H9 (cell line): Measurements from ENCODE around the gene CORO1C. TPM values are rescaled to one million over a fixed set of nuclear protein-coding genes. Genes with fewer than 3 reads are reported as not detected.

Experiments
- DNase-seq: peaks from one replicate; pipeline ENCODE4 v3.0.0-alpha.2; 2017
- H2AFZ ChIP-seq: one replicate; pipeline ENCODE4 v1.6.1; 2013; ENCODE audit warnings: mild to moderate bottlenecking, low read length, control low read depth, moderate library complexity
- H2AK5ac ChIP-seq: 2 replicates; pipeline ENCODE4 v1.6.1; 2013; ENCODE audit warnings: low read length, control low read depth, mixed read lengths; ENCODE audit not compliant: insufficient read length
- H2BK120ac ChIP-seq: one replicate; pipeline ENCODE4 v1.6.1; 2013; ENCODE audit warnings: low read depth, mild to moderate bottlenecking, low read length, control low read depth, inconsistent platforms; ENCODE audit not compliant: poor library complexity, severe bottlenecking
- H2BK12ac ChIP-seq: 2 replicates; pipeline ENCODE4 v1.6.1; 2013; ENCODE audit warnings: low read length, control low read depth, mixed read lengths, low read depth; ENCODE audit not compliant: insufficient read length
- H2BK15ac ChIP-seq: 2 replicates; pipeline ENCODE4 v1.6.1; 2013; ENCODE audit warnings: low read depth, low read length, control low read depth
- H2BK20ac ChIP-seq: one replicate; pipeline ENCODE4 v1.6.1; 2013; ENCODE audit warnings: low read depth, mild to moderate bottlenecking, low read length, control low read depth, inconsistent platforms; ENCODE audit not compliant: poor library complexity, severe bottlenecking
- H2BK5ac ChIP-seq: 2 replicates; pipeline ENCODE4 v1.6.1; 2013; ENCODE audit warnings: low read length, control low read depth, mixed read lengths; ENCODE audit not compliant: insufficient read length
- H3K14ac ChIP-seq: 2 replicates; pipeline ENCODE4 v1.6.1; 2013; ENCODE audit warnings: low read length, control low read depth; ENCODE audit not compliant: insufficient read depth
- H3K18ac ChIP-seq: 2 replicates; pipeline ENCODE4 v1.6.1; 2013; ENCODE audit warnings: low read depth, mild to moderate bottlenecking, mixed read lengths, low read length, control low read depth; ENCODE audit not compliant: insufficient read length
- H3K23ac ChIP-seq: 2 replicates; pipeline ENCODE4 v1.6.1; 2013; ENCODE audit warnings: low read length, control low read depth, mixed read lengths, low read depth; ENCODE audit not compliant: insufficient read length
- H3K23me2 ChIP-seq: 2 replicates; pipeline ENCODE4 v1.6.1; 2013; ENCODE audit warnings: low read depth, mild to moderate bottlenecking, mixed read lengths, low read length, control low read depth; ENCODE audit not compliant: insufficient read length, poor library complexity, severe bottlenecking
- H3K27ac ChIP-seq: 2 replicates; pipeline ENCODE4 v1.5.1; 2013; ENCODE audit warnings: low read length, control low read depth, mixed read lengths, low read depth; ENCODE audit not compliant: insufficient read length
- H3K27me3 ChIP-seq: 2 replicates; pipeline ENCODE4 v1.6.1; 2013; ENCODE audit warnings: low read length, control low read depth, inconsistent platforms; ENCODE audit not compliant: insufficient read depth
- H3K4ac ChIP-seq: 2 replicates; pipeline ENCODE4 v1.6.1; 2013; ENCODE audit warnings: low read depth, mild to moderate bottlenecking, control low read depth, inconsistent platforms, low read length, moderate library complexity
- H3K4me1 ChIP-seq: 2 replicates; pipeline ENCODE4 v1.6.1; 2013; ENCODE audit warnings: low read length, control low read depth, inconsistent platforms; ENCODE audit not compliant: insufficient read depth
- H3K4me2 ChIP-seq: 2 replicates; pipeline ENCODE4 v1.6.1; 2013; ENCODE audit warnings: low read length, control low read depth, mixed read lengths; ENCODE audit not compliant: insufficient read length, insufficient read depth
- H3K56ac ChIP-seq: 2 replicates; pipeline ENCODE4 v1.6.1; 2013; ENCODE audit warnings: low read depth, mild to moderate bottlenecking, mixed read lengths, low read length, control low read depth; ENCODE audit not compliant: insufficient read length
- H3K79me1 ChIP-seq: 2 replicates; pipeline ENCODE4 v1.6.1; 2013; ENCODE audit warnings: low read depth, mild to moderate bottlenecking, moderate library complexity, low read length, control low read depth, inconsistent platforms; ENCODE audit not compliant: insufficient read depth, poor library complexity, severe bottlenecking
- H3K79me2 ChIP-seq: 2 replicates; pipeline ENCODE4 v1.6.1; 2013; ENCODE audit warnings: low read length, control low read depth, inconsistent platforms; ENCODE audit not compliant: insufficient read depth
- H3K9ac ChIP-seq: 2 replicates; pipeline ENCODE4 v1.6.1; 2013; ENCODE audit warnings: low read length, control low read depth, mixed read lengths; ENCODE audit not compliant: insufficient read length; ENCODE audit errors: extremely low read depth
- H3K9me3 ChIP-seq: one replicate; pipeline ENCODE4 v1.6.1; 2013; ENCODE audit warnings: low read depth, low read length, inconsistent platforms; ENCODE audit not compliant: control insufficient read depth
- H3T11ph ChIP-seq: one replicate; pipeline ENCODE4 v1.6.1; 2013; ENCODE audit warnings: mild to moderate bottlenecking, low read length, control low read depth, inconsistent platforms
- H4K20me1 ChIP-seq: one replicate; pipeline ENCODE4 v1.6.1; 2013; ENCODE audit not compliant: control insufficient read depth, insufficient read length, insufficient read depth
- H4K5ac ChIP-seq: 2 replicates; pipeline ENCODE4 v1.6.1; 2013; ENCODE audit warnings: low read depth, mild to moderate bottlenecking, mixed read lengths, low read length, control low read depth; ENCODE audit not compliant: insufficient read length
- H4K8ac ChIP-seq: replicated peaks from 2 replicates; pipeline ENCODE4 v1.6.1; 2013; ENCODE audit warnings: low read length, control low read depth, mixed read lengths, low read depth; ENCODE audit not compliant: insufficient read length
- H4K91ac ChIP-seq: 2 replicates; pipeline ENCODE4 v1.6.1; 2013; ENCODE audit warnings: low read depth, mild to moderate bottlenecking, moderate library complexity, mixed read lengths, low read length, control low read depth; ENCODE audit not compliant: insufficient read length
- H3K27ac Mint-ChIP-seq, 3 experiments: 2 replicates in 2 of 3; 3 replicates in 1 of 3; pipeline ENCODE4 v1.8.0; 2020 to 2021; ENCODE audit warnings: mixed read lengths in 3 of 3, mild to moderate bottlenecking in 1 of 3, moderate library complexity in 1 of 3
- H3K27me3 Mint-ChIP-seq: 2 replicates; pipeline ENCODE4 v1.8.0; 2021; ENCODE audit warnings: low read depth, mild to moderate bottlenecking, moderate library complexity, mixed read lengths
- H3K36me3 Mint-ChIP-seq, 3 experiments: 2 replicates in 2 of 3; 3 replicates in 1 of 3; pipeline ENCODE4 v1.8.0; 2020 to 2021; ENCODE audit warnings: low read depth in 3 of 3, mixed read lengths in 3 of 3; ENCODE audit not compliant: insufficient read depth in 1 of 3
- H3K4me1 Mint-ChIP-seq, 2 experiments: 2 replicates each; pipeline ENCODE4 v1.8.0; 2020; ENCODE audit warnings: mixed read lengths in 2 of 2
- H3K4me3 Mint-ChIP-seq, 2 experiments: 2 replicates in 1 of 2; 3 replicates in 1 of 2; pipeline ENCODE4 v1.8.0; 2020 to 2021; ENCODE audit warnings: mild to moderate bottlenecking in 2 of 2, mixed read lengths in 2 of 2, moderate library complexity in 1 of 2
- H3K9me3 Mint-ChIP-seq, 2 experiments: 2 replicates in 1 of 2; 3 replicates in 1 of 2; pipeline ENCODE4 v1.8.0; 2020; ENCODE audit warnings: mild to moderate bottlenecking in 2 of 2, mixed read lengths in 2 of 2, moderate library complexity in 1 of 2
- CTCF ChIP-seq: fragments of 200-600 bp; sonication (generic); conservative IDR thresholded peaks from 3 replicates; pipeline ENCODE4 v1.8.0; 2021; ENCODE audit warnings: antibody characterized with exemption, mild to moderate bottlenecking
- total RNA-seq: library from RNA; stranded (reverse); gene quantifications from 2 replicates; pipeline ENCODE4 v1.2.1, GENCODE V29; 2021

The CORO1C gene
- total RNA-seq, 1 experiment from 2014 or later: 154 TPM

GRCh38 chr12:108690191-108690518 is 41.2 kb downstream of the CORO1C start:
- Histone ChIP-seq H3K27me3 (no peaks in the 10 kb centered on the region), H2BK20ac (no peak overlapping the region), H3T11ph (peak overlapping the region; percentile 56), H2BK15ac (no peak overlapping the region), H2BK120ac (no peak overlapping the region), H2BK12ac (no peak overlapping the region), H3K4me1 (peaks cover 9% of the 10 kb centered on the region; the same call in 1 of the 2 replicates), H3K27ac (peak overlapping the region; percentile 27), H3K4me2 (no peak overlapping the region), H2AK5ac (no peak overlapping the region), H3K79me1 (peaks cover 3% of the 10 kb centered on the region), H4K91ac (no peak overlapping the region), H3K14ac (peak overlapping the region; percentile 62), H4K8ac (no peak overlapping the region), H3K9me3 (no peaks in the 10 kb centered on the region), H3K79me2 (peaks cover 4% of the 10 kb centered on the region; the same call in 1 of the 2 replicates), H3K4ac (no peak overlapping the region; the same call in 1 of the 2 replicates), H3K18ac (peak overlapping the region; percentile 50), H4K5ac (no peak overlapping the region), H2BK5ac (no peak overlapping the region), H3K23me2 (no peaks in the 10 kb centered on the region), H3K9ac (no peak overlapping the region), H3K23ac (no peak overlapping the region), H4K20me1 (peaks cover 3% of the 10 kb centered on the region), H3K56ac (no peak overlapping the region), H2AFZ (no peak overlapping the region)
- Mint-ChIP-seq H3K4me3 (no peak overlapping the region), H3K27ac (peak overlapping the region; percentile 65 to 95 (median 94); a peak in 6 of 7 replicates), H3K36me3 (peaks cover 3 to 9% (median 5%) of the 10 kb centered on the region in 3 experiments; a peak in 6 of 7 replicates), H3K27me3 (no peaks in the 10 kb centered on the region), H3K4me1 (peaks cover 51 to 55% of the 10 kb centered on the region in 2 experiments), H3K9me3 (no peaks in the 10 kb centered on the region)
- no peak for TF ChIP-seq CTCF
- DNase-seq: no peak
